Measurements from ENCODE around the gene ADK. TPM values are rescaled to one million over a fixed set of nuclear protein-coding genes. Genes with fewer than 3 reads are reported as not detected.
"Not testable (repeated sequence)": the region's sequence is repeated elsewhere in the genome, so short reads cannot be mapped to it uniquely, and the experiment has no call there.

The ADK gene
- total and polyA plus RNA-seq, 4 experiments from 2014 or later, result 33.7 to 66.6 (median 51.0) TPM

DNA sequence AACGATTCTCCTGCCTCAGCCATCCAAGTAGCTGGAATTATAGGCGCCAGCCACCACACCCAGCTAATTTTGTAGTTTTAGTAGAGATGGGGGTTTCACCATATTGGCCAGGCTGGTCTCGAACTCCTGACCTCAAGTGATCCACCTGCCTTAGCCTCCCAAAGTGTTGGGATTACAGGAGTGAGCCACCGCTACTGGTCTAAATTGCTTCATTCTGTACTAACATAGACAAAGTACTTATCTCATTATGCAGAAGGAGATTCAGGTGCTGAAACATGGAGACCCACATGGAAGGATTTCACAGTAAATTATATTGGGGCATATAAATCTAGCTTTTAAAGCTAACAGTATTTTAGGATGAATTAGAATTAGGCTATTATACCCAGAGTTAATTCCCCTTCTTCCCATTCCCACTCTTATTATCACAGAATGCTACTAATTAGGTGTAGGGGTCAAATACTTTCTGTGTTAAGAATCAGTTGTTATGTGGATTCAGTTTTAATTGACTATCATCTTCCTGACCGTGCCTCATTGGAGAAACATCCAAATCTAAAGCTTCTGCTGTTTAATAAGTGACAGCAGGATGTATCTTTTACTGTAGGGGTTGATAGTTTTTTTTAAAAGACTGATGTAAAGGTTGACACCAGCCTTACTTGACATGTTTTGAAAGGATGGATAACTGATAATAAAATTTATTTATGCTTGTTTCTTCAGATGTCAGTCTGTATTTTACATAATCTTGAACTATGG is 27.2 kb downstream of the ADK start:
- DNase-seq, result no peak
- H3K36me3 Mint-ChIP-seq, result peaks cover 0 to 8% of the 10 kb centered on the region in 2 donors
- Histone ChIP-seq H3K27ac (ENCODE audit: low read depth, low read length) (no peak overlapping the region), H3K4me1 (ENCODE audit: insufficient read depth, low read length) (peaks cover 46% of the 10 kb centered on the region), H3K36me3 (ENCODE audit: insufficient read depth, low read length) (no peaks in the 10 kb centered on the region), H3K27me3 (ENCODE audit: insufficient read depth, low read length) (no peaks in the 10 kb centered on the region), H3K4me3 (ENCODE audit: low read length in 2 of 2) (no peak overlapping the region), H3K9me3 (ENCODE audit: control insufficient read depth in 1 of 2, low read length in 2 of 2) (no peaks in the 10 kb centered on the region)
- intact Hi-C loops (cut with micrococcal nuclease), result loop anchor here (5.0 kb wide), 2 partner anchors 49 to 934 kb away; partner anchors contain the start of gene SAMD8
- H3K27ac Mint-ChIP-seq, result peak overlapping the region; percentile 22 to 96 (median 66)
- ChIA-PET CTCF (ENCODE audit: partially characterized antibody) (interaction anchor here (0.9 to 3.6 kb wide), 4 partner anchors 9 to 56 kb away, joined by 3 to 13 read pairs (median 5); no protein-coding TSS in a partner anchor), POLR2A (ENCODE audit: partially characterized antibody) (interaction anchor here (0.8 to 4.1 kb wide), 7 partner anchors 9 to 56 kb away, joined by 3 to 46 read pairs (median 3); partner anchors contain the start of genes ADK and AP3M1)
- H3K4me3 Mint-ChIP-seq, result peak overlapping the region in 6 of 8 donors; percentile 22 to 64 (median 51)
- no peaks in the 10 kb centered on the region for H3K9me3 Mint-ChIP-seq
- peaks cover 31 to 54% (median 46%) of the 10 kb centered on the region in 4 donors for H3K4me1 Mint-ChIP-seq
- no peaks in the 10 kb centered on the region for H3K27me3 Mint-ChIP-seq

DNA sequence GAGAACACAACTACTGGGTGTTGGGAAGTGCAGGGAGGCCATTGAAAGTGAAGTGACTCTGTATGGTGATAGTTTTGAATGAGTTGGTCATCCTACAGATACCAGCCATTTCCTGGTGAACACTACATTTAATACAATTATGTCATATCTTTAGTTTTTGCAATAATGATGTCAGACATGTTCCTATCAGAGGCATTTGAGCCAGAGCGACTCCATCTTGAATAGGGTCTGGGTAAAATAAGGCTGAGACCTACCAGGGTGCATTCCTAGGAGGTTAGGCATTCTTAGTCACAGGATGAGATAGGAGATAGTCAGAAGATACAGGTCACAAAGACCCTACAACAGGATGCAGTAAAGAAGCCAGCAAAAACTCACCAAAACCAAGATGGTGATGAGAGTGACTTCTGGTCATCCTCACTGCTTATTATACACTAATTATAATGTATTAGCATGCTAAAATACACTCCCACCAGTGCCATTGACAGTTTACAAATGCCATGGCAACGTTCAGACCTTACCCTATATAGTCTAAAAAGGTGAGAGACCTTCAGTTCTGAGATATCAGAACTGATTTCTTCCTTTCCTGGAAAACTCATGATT is 28.2 kb downstream of the ADK start:
- H3K4me1 ChIP-seq (ENCODE audit: insufficient read depth, low read length), result peaks cover 46% of the 10 kb centered on the region
- H3K27me3 ChIP-seq (ENCODE audit: insufficient read depth, low read length), result no peaks in the 10 kb centered on the region
- H3K36me3 ChIP-seq (ENCODE audit: insufficient read depth, low read length), result no peaks in the 10 kb centered on the region
- H3K9me3 ChIP-seq (ENCODE audit: control insufficient read depth in 1 of 2, low read length in 2 of 2), result no peaks in the 10 kb centered on the region
- CTCF ChIA-PET (ENCODE audit: partially characterized antibody), result interaction anchor here (1.4 to 3.6 kb wide), 2 partner anchors 13 to 34 kb away, joined by 3 to 13 read pairs; no protein-coding TSS in a partner anchor
- no peak overlapping the region for H3K27ac ChIP-seq (ENCODE audit: low read depth, low read length)
- POLR2A ChIA-PET (ENCODE audit: partially characterized antibody), result interaction anchor here (1.0 to 4.1 kb wide), 6 partner anchors 10 to 55 kb away, joined by 3 to 46 read pairs (median 6); partner anchors contain the start of genes ADK and AP3M1
- peaks cover 0 to 8% of the 10 kb centered on the region in 2 donors for H3K36me3 Mint-ChIP-seq
- H3K4me1 Mint-ChIP-seq, result peaks cover 31 to 54% (median 46%) of the 10 kb centered on the region in 4 donors
- H3K4me3 ChIP-seq (ENCODE audit: low read length in 2 of 2), result no peak overlapping the region
- no peak for DNase-seq
- H3K4me3 Mint-ChIP-seq, result peak overlapping the region in 4 of 8 donors; percentile 13 to 44 (median 20)
- H3K9me3 Mint-ChIP-seq, result no peaks in the 10 kb centered on the region
- no peaks in the 10 kb centered on the region for H3K27me3 Mint-ChIP-seq
- peak overlapping the region in 6 of 7 donors; percentile 45 to 84 (median 64) for H3K27ac Mint-ChIP-seq
- intact Hi-C loops (cut with micrococcal nuclease), result loop anchor here (5.0 kb wide), 2 partner anchors 48 to 933 kb away; partner anchors contain the start of gene SAMD8

DNA sequence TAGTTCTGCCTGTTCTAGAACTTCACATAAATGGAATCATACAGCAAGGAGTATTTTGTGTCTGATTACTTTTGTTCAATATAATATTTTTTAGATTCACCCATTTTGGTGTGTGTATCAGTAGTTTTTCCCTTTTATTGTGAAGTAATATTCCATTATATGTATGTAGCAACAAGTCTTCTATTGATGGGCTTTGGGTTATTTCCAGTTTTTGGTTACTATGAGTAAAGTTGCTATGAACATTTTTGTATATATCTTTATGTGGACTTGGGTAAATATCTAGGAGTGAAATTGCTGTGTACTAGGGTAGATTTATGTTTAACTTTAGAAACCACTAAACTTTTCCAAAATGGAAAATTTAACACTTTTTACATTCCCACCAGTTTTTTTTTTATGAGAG is 35.7 kb downstream of the ADK start:
- ChIA-PET POLR2A (ENCODE audit: partially characterized antibody) (no interaction called here), CTCF (ENCODE audit: partially characterized antibody) (interaction anchor here (1.0 kb wide), 1 partner anchor 26 kb away, joined by 4 read pairs; no protein-coding TSS in a partner anchor)
- H3K9me3 Mint-ChIP-seq, result peaks cover 0 to 2% (median 0%) of the 10 kb centered on the region in 8 donors
- H3K4me1 Mint-ChIP-seq, result peaks cover 31 to 58% (median 44%) of the 10 kb centered on the region in 4 donors
- no peaks in the 10 kb centered on the region for H3K36me3 ChIP-seq (ENCODE audit: insufficient read depth, low read length)
- no peak overlapping the region for H3K27ac ChIP-seq (ENCODE audit: low read depth, low read length)
- DNase-seq, result no peak
- no peaks in the 10 kb centered on the region for H3K9me3 ChIP-seq (ENCODE audit: control insufficient read depth in 1 of 2, low read length in 2 of 2)
- H3K36me3 Mint-ChIP-seq, result peaks cover 0 to 4% of the 10 kb centered on the region in 2 donors
- H3K4me1 ChIP-seq (ENCODE audit: insufficient read depth, low read length), result peaks cover 27% of the 10 kb centered on the region
- H3K27ac Mint-ChIP-seq, result peak overlapping the region in 2 of 7 donors; percentile 38 to 53
- H3K27me3 ChIP-seq (ENCODE audit: insufficient read depth, low read length), result no peaks in the 10 kb centered on the region
- no peak overlapping the region for H3K4me3 Mint-ChIP-seq
- no peaks in the 10 kb centered on the region for H3K27me3 Mint-ChIP-seq
- H3K4me3 ChIP-seq (ENCODE audit: low read length in 2 of 2), result no peak overlapping the region
- intact Hi-C loops (cut with micrococcal nuclease), result no loop called here

DNA sequence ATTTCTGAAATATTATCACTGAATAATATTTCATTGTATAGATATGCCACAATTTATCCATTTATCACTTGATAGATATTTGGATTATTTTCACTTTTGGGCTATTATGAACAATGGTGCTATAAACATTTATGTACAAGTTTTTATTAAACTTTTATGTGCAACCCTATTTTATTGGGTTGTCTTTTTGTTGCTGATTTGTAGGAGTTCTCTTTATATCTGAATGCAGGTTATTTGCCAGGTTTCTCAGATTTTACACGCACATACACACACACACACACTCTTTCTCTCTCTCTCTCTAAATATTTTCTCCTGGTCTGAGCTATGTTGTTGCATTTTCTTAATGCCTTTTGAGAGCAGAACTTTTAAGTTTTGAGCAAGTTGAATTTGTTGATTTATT is 36.2 kb downstream of the ADK start:
- H3K36me3 ChIP-seq (ENCODE audit: insufficient read depth, low read length), result no peaks in the 10 kb centered on the region
- Mint-ChIP-seq H3K27ac (peak overlapping the region in 4 of 7 donors; percentile 17 to 76 (median 63)), H3K4me3 (no peak overlapping the region), H3K4me1 (peaks cover 29 to 58% (median 41%) of the 10 kb centered on the region in 4 donors), H3K36me3 (peaks cover 0 to 4% of the 10 kb centered on the region in 2 donors), H3K27me3 (no peaks in the 10 kb centered on the region), H3K9me3 (peaks cover 0 to 2% (median 0%) of the 10 kb centered on the region in 8 donors)
- CTCF ChIA-PET (ENCODE audit: partially characterized antibody), result interaction anchor here (1.0 to 1.3 kb wide), 3 partner anchors 9 to 31 kb away, joined by 3 to 4 read pairs (median 3); no protein-coding TSS in a partner anchor
- H3K4me1 ChIP-seq (ENCODE audit: insufficient read depth, low read length), result peaks cover 24% of the 10 kb centered on the region
- intact Hi-C loops (cut with micrococcal nuclease), result no loop called here
- no peaks in the 10 kb centered on the region for H3K27me3 ChIP-seq (ENCODE audit: insufficient read depth, low read length)
- no peak overlapping the region for H3K4me3 ChIP-seq (ENCODE audit: low read length in 2 of 2)
- POLR2A ChIA-PET (ENCODE audit: partially characterized antibody), result interaction anchor here (0.8 kb wide), 1 partner anchor 9 kb away, joined by 3 read pairs; no protein-coding TSS in a partner anchor
- no peaks in the 10 kb centered on the region for H3K9me3 ChIP-seq (ENCODE audit: control insufficient read depth in 1 of 2, low read length in 2 of 2)
- no peak for DNase-seq
- H3K27ac ChIP-seq (ENCODE audit: low read depth, low read length), result no peak overlapping the region

DNA sequence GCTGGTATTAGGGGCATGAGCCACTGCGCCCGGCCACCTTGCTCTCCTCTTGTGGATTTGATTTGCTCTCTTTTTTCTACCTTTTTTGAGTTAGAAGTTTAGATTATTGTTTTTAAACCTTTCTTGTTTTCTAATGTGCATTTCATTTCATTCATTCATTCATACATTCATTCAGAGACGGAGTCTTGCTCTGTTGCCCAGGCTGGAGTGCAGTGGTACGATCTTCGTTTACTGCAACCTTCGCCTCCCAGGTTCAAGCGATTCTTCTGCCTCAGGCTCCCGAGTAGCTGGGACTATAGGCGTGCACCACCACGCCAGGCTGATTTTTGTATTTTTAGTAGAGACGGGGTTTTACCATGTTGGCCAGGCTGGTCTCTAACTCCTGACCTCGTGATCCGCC is 37.6 kb downstream of the ADK start:
- not testable (repeated sequence) for H3K27ac ChIP-seq (ENCODE audit: low read depth, low read length); H3K27me3 Mint-ChIP-seq

DNA sequence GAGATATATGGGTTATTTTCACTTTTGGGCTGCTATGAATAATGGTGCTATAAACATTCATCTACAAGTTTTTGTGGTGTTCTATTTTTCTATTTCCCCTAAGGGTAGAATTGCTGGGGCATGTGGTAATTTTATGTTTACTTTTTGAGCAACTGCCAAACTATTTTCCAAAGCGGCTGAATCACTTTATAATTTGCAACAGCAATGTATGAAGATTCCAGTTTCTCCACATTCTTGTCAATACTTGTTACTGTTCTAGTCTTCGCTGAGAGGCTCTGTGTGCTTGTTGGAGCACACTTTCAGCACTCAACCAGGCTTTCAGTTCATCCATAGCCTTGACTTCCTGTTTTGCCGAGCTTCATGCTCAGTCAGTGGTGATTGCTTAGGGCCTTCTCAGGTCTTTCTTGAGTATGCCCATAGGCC is 39.0 kb downstream of the ADK start:
- peak in 4 of 5 donors; percentile 28 to 40 (median 34) for DNase-seq
- Histone ChIP-seq H3K9me3 (ENCODE audit: control insufficient read depth in 1 of 2, low read length in 2 of 2) (no peaks in the 10 kb centered on the region), H3K36me3 (ENCODE audit: insufficient read depth, low read length) (no peaks in the 10 kb centered on the region), H3K27me3 (ENCODE audit: insufficient read depth, low read length) (no peaks in the 10 kb centered on the region), H3K27ac (ENCODE audit: low read depth, low read length) (peak overlapping the region; percentile 28), H3K4me3 (ENCODE audit: low read length in 2 of 2) (peak overlapping the region; percentile 7 to 11), H3K4me1 (ENCODE audit: insufficient read depth, low read length) (peaks cover 41% of the 10 kb centered on the region)
- intact Hi-C loops (cut with micrococcal nuclease), result loop anchor here (2.0 to 5.0 kb wide), 2 partner anchors 13 to 38 kb away; partner anchors contain the start of genes ADK and AP3M1
- Mint-ChIP-seq H3K27ac (peak overlapping the region; percentile 73 to 98 (median 95)), H3K36me3 (peaks cover 0 to 3% of the 10 kb centered on the region in 2 donors), H3K4me1 (peaks cover 38 to 74% (median 57%) of the 10 kb centered on the region in 4 donors), H3K27me3 (no peaks in the 10 kb centered on the region), H3K4me3 (peak overlapping the region in 7 of 8 donors; percentile 42 to 91 (median 77)), H3K9me3 (peaks cover 0 to 2% (median 0%) of the 10 kb centered on the region in 8 donors)
- ChIA-PET CTCF (ENCODE audit: partially characterized antibody) (interaction anchor here (0.8 to 2.1 kb wide), 9 partner anchors 8 to 96 kb away, joined by 3 to 13 read pairs (median 4); no protein-coding TSS in a partner anchor), POLR2A (ENCODE audit: partially characterized antibody) (interaction anchor here (0.6 to 3.5 kb wide), 8 partner anchors 10 to 41 kb away, joined by 3 to 24 read pairs (median 6); partner anchors contain the start of genes ADK and AP3M1)

More for the DNA sequence above, 37.6 kb downstream of the ADK start:
- H3K4me1 Mint-ChIP-seq, result peaks cover 30 to 65% (median 48%) of the 10 kb centered on the region in 4 donors
- H3K4me3 Mint-ChIP-seq; DNase-seq; H3K9me3 ChIP-seq (ENCODE audit: control insufficient read depth in 1 of 2, low read length in 2 of 2); intact Hi-C loops (cut with micrococcal nuclease); H3K36me3 Mint-ChIP-seq; H3K36me3 ChIP-seq (ENCODE audit: insufficient read depth, low read length); H3K27me3 ChIP-seq (ENCODE audit: insufficient read depth, low read length); H3K9me3 Mint-ChIP-seq; H3K4me3 ChIP-seq (ENCODE audit: low read length in 2 of 2): not testable (repeated sequence)
- H3K27ac Mint-ChIP-seq, result peak overlapping the region in 2 of 7 donors; percentile 25 to 27
- H3K4me1 ChIP-seq (ENCODE audit: insufficient read depth, low read length), result peaks cover 33% of the 10 kb centered on the region
- ChIA-PET CTCF (ENCODE audit: partially characterized antibody) (interaction anchor here (1.0 to 2.1 kb wide), 4 partner anchors 11 to 19 kb away, joined by 3 to 9 read pairs (median 5); no protein-coding TSS in a partner anchor), POLR2A (ENCODE audit: partially characterized antibody) (interaction anchor here (1.0 to 3.5 kb wide), 2 partner anchors 12 to 38 kb away, joined by 4 to 24 read pairs; partner anchors contain the start of genes ADK and AP3M1)

All from CD4-positive, alpha-beta memory T cell (primary cell).